RWPE2 (cell line): ENCODE data around the gene TMEM232.
A peak's percentile ranks its signal among the peaks of the same experiment; 100 is the strongest.

Experiments used
- ATAC-seq: fragments of 200-7000 bp; cut with Tn5 transposase; 3 replicates; pipeline ENCODE4 v1.9.1; 2021; ENCODE audit warnings: low read depth
- DNase-seq: peaks from one replicate; pipeline ENCODE4 v3.0.0-alpha.2; 2020; ENCODE audit warnings: low spot score
- H3K27ac ChIP-seq: fragments of 450-650 bp; 2 replicates; pipeline ENCODE4 v1.5.1; 2017; ENCODE audit warnings: mild to moderate bottlenecking; ENCODE audit not compliant: poor library complexity, severe bottlenecking
- H3K27me3 ChIP-seq: fragments of 250-450 bp; sonication (Bioruptor Pico); 2 replicates; pipeline ENCODE4 v1.5.1; 2021; ENCODE audit warnings: mild to moderate bottlenecking, moderate library complexity; ENCODE audit not compliant: insufficient read depth, poor library complexity, severe bottlenecking
- H3K36me3 ChIP-seq: fragments of 250-450 bp; sonication (Bioruptor Pico); 2 replicates; pipeline ENCODE4 v1.5.1; 2020; ENCODE audit warnings: low read depth, mild to moderate bottlenecking, moderate library complexity
- H3K4me1 ChIP-seq: fragments of 250-450 bp; sonication (Bioruptor Pico); 2 replicates; pipeline ENCODE4 v1.5.1; 2021; ENCODE audit warnings: mild to moderate bottlenecking, moderate library complexity; ENCODE audit not compliant: insufficient read depth, poor library complexity, severe bottlenecking
- H3K4me3 ChIP-seq: fragments of 250-450 bp; sonication (Bioruptor Pico); 2 replicates; pipeline ENCODE4 v1.5.1; 2021; ENCODE audit warnings: mild to moderate bottlenecking, moderate library complexity; ENCODE audit not compliant: severe bottlenecking
- H3K9me3 ChIP-seq: fragments of 250-450 bp; sonication (Bioruptor Pico); 2 replicates; pipeline ENCODE4 v1.5.1; 2021; ENCODE audit warnings: mild to moderate bottlenecking, moderate library complexity; ENCODE audit not compliant: severe bottlenecking
- CTCF ChIP-seq: fragments of 450-650 bp; IDR thresholded peaks from one replicate; pipeline ENCODE4 v1.5.1; 2017; ENCODE audit warnings: mild to moderate bottlenecking, moderate library complexity; ENCODE audit not compliant: poor library complexity, severe bottlenecking

Gene TMEM232

GRCh38 chr5:110458313-110458712 lies 268.2 kb downstream of the TMEM232 start:
- Histone ChIP-seq H3K9me3 (no peaks in the 10 kb centered on the region), H3K27me3 (peaks cover 3% of the 10 kb centered on the region), H3K27ac (no peak overlapping the region), H3K4me1 (no peaks in the 10 kb centered on the region), H3K4me3 (no peak overlapping the region), H3K36me3 (no peaks in the 10 kb centered on the region)
- no peak for TF ChIP-seq CTCF
- ATAC-seq (no peak), DNase-seq (no peak)

- DNase-seq (no peak), ATAC-seq (no peak)
- H3K4me1 ChIP-seq, result no peaks in the 10 kb centered on the region
- TF ChIP-seq CTCF, result no peak
- H3K27me3 ChIP-seq, result peaks cover 13% of the 10 kb centered on the region
- H3K27ac ChIP-seq, result no peak overlapping the region
- no peaks in the 10 kb centered on the region for H3K9me3 ChIP-seq
- no peaks in the 10 kb centered on the region for H3K36me3 ChIP-seq
- no peak overlapping the region for H3K4me3 ChIP-seq
These were observed 283.6 kb downstream of the TMEM232 start for GRCh38 chr5:110442856-110443255.

GRCh38 chr5:110441035-110441434 lies 285.4 kb downstream of the TMEM232 start:
- peak; percentile 77 for ATAC-seq
- DNase-seq, result no peak
- no peaks in the 10 kb centered on the region for H3K4me1 ChIP-seq
- TF ChIP-seq CTCF, result peak; percentile 78
- H3K9me3 ChIP-seq, result no peaks in the 10 kb centered on the region
- H3K27ac ChIP-seq, result no peak overlapping the region
- H3K36me3 ChIP-seq, result no peaks in the 10 kb centered on the region
- H3K4me3 ChIP-seq, result no peak overlapping the region
- peaks cover 8% of the 10 kb centered on the region for H3K27me3 ChIP-seq

- no peak for TF ChIP-seq CTCF
- Histone ChIP-seq H3K27ac (no peak overlapping the region), H3K36me3 (no peaks in the 10 kb centered on the region), H3K27me3 (peaks cover 8% of the 10 kb centered on the region), H3K9me3 (no peaks in the 10 kb centered on the region), H3K4me1 (no peaks in the 10 kb centered on the region), H3K4me3 (no peak overlapping the region)
- ATAC-seq (no peak), DNase-seq (no peak)
These were observed 286.4 kb downstream of the TMEM232 start for GRCh38 chr5:110440058-110440457.

- no peak for TF ChIP-seq CTCF
- Histone ChIP-seq H3K4me1 (no peaks in the 10 kb centered on the region), H3K9me3 (no peaks in the 10 kb centered on the region), H3K27ac (no peak overlapping the region), H3K4me3 (no peak overlapping the region), H3K27me3 (peaks cover 8% of the 10 kb centered on the region), H3K36me3 (no peaks in the 10 kb centered on the region)
- ATAC-seq (no peak), DNase-seq (no peak)
These were observed 287.2 kb downstream of the TMEM232 start for GRCh38 chr5:110439296-110439695.
